ENCODE data around the gene ZNF383.

ZNF383 gene

GRCh38 chr19:37217775-37218591 is at the start of gene ZNF383:
Gene ZNF383, plus strand, starts transcription at chr19:37218214. Its CDS starts 12,240 bp downstream, at chr19:37230454.
- TF ChIP-seq CTCF (IDR thresholded peaks at IDR 0.05) = no peak

GRCh38 chr19:37172368-37173366 is 45.3 kb upstream of the ZNF383 start, which contains the start of gene ZNF585A:
Gene ZNF585A, minus strand, starts transcription at chr19:37172695. Its CDS starts 2,785 bp downstream, at chr19:37169910.
- no peak for TF ChIP-seq CTCF (IDR thresholded peaks at IDR 0.05)

GRCh38 chr19:37197768-37198167 is 20.2 kb upstream of the ZNF383 start:
- TF ChIP-seq CTCF (IDR thresholded peaks at IDR 0.05) = no peak

- no peak for TF ChIP-seq CTCF (IDR thresholded peaks at IDR 0.05)
Observed at GRCh38 chr19:37217480-37217774, 587 bp upstream of the ZNF383 start.

GRCh38 chr19:37218592-37218935 is 550 bp downstream of the ZNF383 start:
- TF ChIP-seq CTCF (IDR thresholded peaks at IDR 0.05) = no peak

GRCh38 chr19:37220383-37220782 is 2.4 kb downstream of the ZNF383 start:
- TF ChIP-seq CTCF (IDR thresholded peaks at IDR 0.05) = no peak

GRCh38 chr19:37221136-37221535 is 3.1 kb downstream of the ZNF383 start:
- no peak for TF ChIP-seq CTCF (IDR thresholded peaks at IDR 0.05)

Data from LNCAP (cell line).